DMS114 treated with DMSO at 0.1 percent for 48 hours (cell line): ENCODE results near the gene HIF1A.

Experiments
- DNase-seq: peaks from one replicate; lab custom pipeline; 2025; ENCODE audit not compliant: unreplicated experiment; lab: John Stamatoyannopoulos, UW

HIF1A gene

GRCh38 chr14:61769893-61770292 is 74.6 kb downstream of the HIF1A start:
- DNase-seq: no peak

- no peak for DNase-seq
Measured at GRCh38 chr14:61774861-61775260, 79.5 kb downstream of the HIF1A start.

- DNase-seq: no peak
Measured at GRCh38 chr14:61780125-61780524, 84.8 kb downstream of the HIF1A start.

GRCh38 chr14:61797309-61797708 is 102.0 kb downstream of the HIF1A start:
- DNase-seq: no peak
